ENCODE data around the gene MLF2.

Gene MLF2

GRCh38 chr12:6770094-6770493, 17.2 kb upstream of the MLF2 start:
- Histone ChIP-seq H2AFZ (ENCODE audit: low read depth) (no peak overlapping the region), H4K20me1 (ENCODE audit: insufficient read depth) (no peaks in the 10 kb centered on the region), H3K27ac (no peak overlapping the region), H3K4me2 (no peak overlapping the region), H3K27me3 (ENCODE audit: insufficient read depth, low read depth) (peaks cover 3% of the 10 kb centered on the region; the same call in 1 of the 2 replicates), H3K36me3 (ENCODE audit: insufficient read depth) (no peaks in the 10 kb centered on the region), H3K9ac (no peak overlapping the region), H3K79me2 (ENCODE audit: insufficient read depth, low read depth) (no peaks in the 10 kb centered on the region), H3K4me3 (IDR thresholded peaks at IDR 0.05; ENCODE audit: insufficient read depth, low read depth, low read length) (no peak overlapping the region), H3K4me1 (ENCODE audit: low read depth, poor library complexity, severe bottlenecking) (peaks cover 9% of the 10 kb centered on the region)
- TF ChIP-seq, protein P1, sequence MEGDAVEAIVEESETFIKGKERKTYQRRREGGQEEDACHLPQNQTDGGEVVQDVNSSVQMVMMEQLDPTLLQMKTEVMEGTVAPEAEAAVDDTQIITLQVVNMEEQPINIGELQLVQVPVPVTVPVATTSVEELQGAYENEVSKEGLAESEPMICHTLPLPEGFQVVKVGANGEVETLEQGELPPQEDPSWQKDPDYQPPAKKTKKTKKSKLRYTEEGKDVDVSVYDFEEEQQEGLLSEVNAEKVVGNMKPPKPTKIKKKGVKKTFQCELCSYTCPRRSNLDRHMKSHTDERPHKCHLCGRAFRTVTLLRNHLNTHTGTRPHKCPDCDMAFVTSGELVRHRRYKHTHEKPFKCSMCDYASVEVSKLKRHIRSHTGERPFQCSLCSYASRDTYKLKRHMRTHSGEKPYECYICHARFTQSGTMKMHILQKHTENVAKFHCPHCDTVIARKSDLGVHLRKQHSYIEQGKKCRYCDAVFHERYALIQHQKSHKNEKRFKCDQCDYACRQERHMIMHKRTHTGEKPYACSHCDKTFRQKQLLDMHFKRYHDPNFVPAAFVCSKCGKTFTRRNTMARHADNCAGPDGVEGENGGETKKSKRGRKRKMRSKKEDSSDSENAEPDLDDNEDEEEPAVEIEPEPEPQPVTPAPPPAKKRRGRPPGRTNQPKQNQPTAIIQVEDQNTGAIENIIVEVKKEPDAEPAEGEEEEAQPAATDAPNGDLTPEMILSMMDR (conservative IDR thresholded peaks at IDR 0.05; ENCODE audit: low read depth, low read length), result no peak

GRCh38 chr12:6769666-6770065, 16.7 kb upstream of the MLF2 start:
- Histone ChIP-seq H4K20me1 (ENCODE audit: insufficient read depth) (no peaks in the 10 kb centered on the region), H3K27me3 (ENCODE audit: insufficient read depth, low read depth) (peaks cover 8% of the 10 kb centered on the region; the same call in 1 of the 2 replicates), H3K9ac (no peak overlapping the region), H3K79me2 (ENCODE audit: insufficient read depth, low read depth) (no peaks in the 10 kb centered on the region), H2AFZ (ENCODE audit: low read depth) (no peak overlapping the region), H3K4me1 (ENCODE audit: low read depth, poor library complexity, severe bottlenecking) (peaks cover 13% of the 10 kb centered on the region), H3K36me3 (ENCODE audit: insufficient read depth) (no peaks in the 10 kb centered on the region), H3K4me2 (no peak overlapping the region), H3K27ac (no peak overlapping the region), H3K4me3 (IDR thresholded peaks at IDR 0.05; ENCODE audit: insufficient read depth, low read depth, low read length) (no peak overlapping the region)
- TF ChIP-seq, protein P1 (conservative IDR thresholded peaks at IDR 0.05; ENCODE audit: low read depth, low read length), result no peak

GRCh38 chr12:6768990-6769389, 16.0 kb upstream of the MLF2 start:
- Histone ChIP-seq H3K79me2 (ENCODE audit: insufficient read depth, low read depth) (no peaks in the 10 kb centered on the region), H3K4me1 (ENCODE audit: low read depth, poor library complexity, severe bottlenecking) (peaks cover 20% of the 10 kb centered on the region), H3K36me3 (ENCODE audit: insufficient read depth) (no peaks in the 10 kb centered on the region), H3K4me2 (no peak overlapping the region), H3K27ac (no peak overlapping the region), H2AFZ (ENCODE audit: low read depth) (no peak overlapping the region), H4K20me1 (ENCODE audit: insufficient read depth) (no peaks in the 10 kb centered on the region), H3K27me3 (ENCODE audit: insufficient read depth, low read depth) (peaks cover 10% of the 10 kb centered on the region; the same call in 1 of the 2 replicates), H3K9ac (no peak overlapping the region), H3K4me3 (IDR thresholded peaks at IDR 0.05; ENCODE audit: insufficient read depth, low read depth, low read length) (no peak overlapping the region)
- TF ChIP-seq, protein P1 (conservative IDR thresholded peaks at IDR 0.05; ENCODE audit: low read depth, low read length), result no peak

- no peaks in the 10 kb centered on the region for H4K20me1 ChIP-seq (ENCODE audit: insufficient read depth)
- no peak overlapping the region for H3K27ac ChIP-seq
- no peaks in the 10 kb centered on the region for H3K79me2 ChIP-seq (ENCODE audit: insufficient read depth, low read depth)
- H3K9ac ChIP-seq, result no peak overlapping the region
- peaks cover 25% of the 10 kb centered on the region for H3K4me1 ChIP-seq (ENCODE audit: low read depth, poor library complexity, severe bottlenecking)
- peaks cover 10% of the 10 kb centered on the region; the same call in 1 of the 2 replicates for H3K27me3 ChIP-seq (ENCODE audit: insufficient read depth, low read depth)
- H3K4me3 ChIP-seq (IDR thresholded peaks at IDR 0.05; ENCODE audit: insufficient read depth, low read depth, low read length), result no peak overlapping the region
- H3K36me3 ChIP-seq (ENCODE audit: insufficient read depth), result no peaks in the 10 kb centered on the region
- H3K4me2 ChIP-seq, result no peak overlapping the region
- TF ChIP-seq, protein P1 (conservative IDR thresholded peaks at IDR 0.05; ENCODE audit: low read depth, low read length), result no peak
- no peak overlapping the region for H2AFZ ChIP-seq (ENCODE audit: low read depth)
Measured at GRCh38 chr12:6768437-6768914, 15.5 kb upstream of the MLF2 start.

All from KMS-11 (cell line).